H1 (cell line): Measurements from ENCODE around the gene RRAS2. TPM values are rescaled to one million over a fixed set of nuclear protein-coding genes. Genes with fewer than 3 reads are reported as not detected.

ENCODE experiments used
- ATF3 ChIP-seq: IDR thresholded peaks from 2 replicates; pipeline ENCODE4 v1.6.1; 2011; ENCODE audit warnings: low read depth, mild to moderate bottlenecking, low read length; ENCODE audit not compliant: insufficient read depth
- CBX8 ChIP-seq: fragments of 300-800, 300-1000 bp; sonication (generic); IDR thresholded peaks from 2 replicates; pipeline ENCODE4 v1.7.1; 2016; ENCODE audit warnings: low read depth, low read length, borderline replicate concordance
- CEBPB ChIP-seq: IDR thresholded peaks from 2 replicates; pipeline ENCODE4 v1.6.1; 2012; ENCODE audit warnings: low read depth, low read length
- CHD2 ChIP-seq: IDR thresholded peaks from 2 replicates; pipeline ENCODE4 v1.6.1; 2012; ENCODE audit warnings: low read length, improper control_type of control experiment
- EP300 ChIP-seq, 2 experiments: IDR thresholded peaks; 1 replicate in 1 of 2; 2 replicates in 1 of 2; pipeline ENCODE4 v1.6.1; 2011 to 2012; ENCODE audit warnings: low read depth in 2 of 2, low read length in 2 of 2, mild to moderate bottlenecking in 2 of 2, borderline replicate concordance in 1 of 2, inconsistent platforms in 1 of 2, moderate library complexity in 1 of 2
- KDM1A ChIP-seq: fragments of 200-600, 300-600 bp; sonication (generic); IDR thresholded peaks from 2 replicates; pipeline ENCODE4 v1.7.1; 2016; ENCODE audit warnings: mild to moderate bottlenecking, low read length, borderline replicate concordance
- RXRA ChIP-seq: IDR thresholded peaks from 2 replicates; pipeline ENCODE4 v1.6.1; 2011; ENCODE audit warnings: low read depth, mild to moderate bottlenecking, low read length, moderate library complexity; ENCODE audit not compliant: insufficient read depth
- SIN3A ChIP-seq, 2 experiments: IDR thresholded peaks in 1 of 2; conservative IDR thresholded peaks in 1 of 2; 2 replicates each; pipeline ENCODE4 v1.6.1; 2011 to 2012; ENCODE audit warnings: low read length in 2 of 2, improper control_type of control experiment in 1 of 2, low read depth in 1 of 2, mild to moderate bottlenecking in 1 of 2
- YY1 ChIP-seq: IDR thresholded peaks from 2 replicates; pipeline ENCODE4 v1.6.1; 2011; ENCODE audit warnings: low read depth, mild to moderate bottlenecking, low read length
- polyA plus RNA-seq, 7 experiments: library from polyadenylated mRNA; depleted of rRNA in 3 of 7; stranded (reverse) in 5 of 7; unstranded in 2 of 7; fragments of >200 nt in 5 of 7; fragments of 200-250 nt in 2 of 7; gene quantifications; 1 replicate in 5 of 7; 2 replicates in 1 of 7; 4 replicates in 1 of 7; pipeline versions ENCODE4 v1.2.1 to v1.2.3, GENCODE V29; 2011 to 2013; ENCODE audit warnings: missing spikeins in 2 of 7, mixed read lengths in 2 of 7
- total RNA-seq: library from RNA; stranded (reverse); fragmentation: NEBNext Ultra II Directional; extraction: Animal tissue kit (Norgen Biotek cat#: 25700); gene quantifications from 2 replicates; pipeline ENCODE4 v1.2.1, GENCODE V29; 2021
- TF ChIP-seq, protein P1 (sequence below): IDR thresholded peaks from 2 replicates; pipeline ENCODE4 v1.6.1; 2012; ENCODE audit warnings: inconsistent platforms
- TF ChIP-seq, protein P2 (sequence below): fragments of 300-600 bp; sonication (generic); IDR thresholded peaks from 2 replicates; pipeline ENCODE4 v1.7.1; 2012; ENCODE audit warnings: low read length, moderate library complexity, mild to moderate bottlenecking, inconsistent platforms; ENCODE audit not compliant: insufficient replicate concordance

The RRAS2 gene
- total and polyA plus RNA-seq, 2 of the 8 experiments (the other 6 are each of a cell fraction or from before 2014, with no cell fraction given) = 72.3 to 234 TPM

DNA sequence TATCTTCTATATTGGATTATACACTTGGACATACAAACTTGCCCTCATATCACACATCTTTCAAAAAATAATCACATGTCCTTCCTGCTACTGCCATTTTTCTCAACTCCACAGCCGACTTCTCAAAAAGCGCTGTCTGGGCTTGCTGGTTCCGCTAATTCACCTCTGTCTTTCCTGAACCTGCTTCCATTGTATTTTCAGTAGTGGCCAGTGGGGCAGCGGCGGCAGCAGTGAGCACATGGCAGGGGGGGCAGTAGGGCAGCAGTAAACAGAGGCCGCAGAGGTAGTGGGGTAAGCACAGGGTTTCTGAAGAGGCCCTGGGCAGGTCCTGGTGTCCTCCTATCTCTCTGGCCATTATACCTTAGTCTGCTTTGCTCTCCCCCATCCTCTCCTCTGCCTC, 126.3 kb downstream of the RRAS2 start (continued):
- no peak for TF ChIP-seq ATF3
- no peak for TF ChIP-seq SIN3A (conservative IDR thresholded peaks at IDR 0.05 in 1 of 2, IDR thresholded peaks at IDR 0.05 in 1 of 2; ENCODE audit: low read depth in 1 of 2, low read length in 2 of 2)
- no peak for TF ChIP-seq KDM1A
- TF ChIP-seq, protein P1, sequence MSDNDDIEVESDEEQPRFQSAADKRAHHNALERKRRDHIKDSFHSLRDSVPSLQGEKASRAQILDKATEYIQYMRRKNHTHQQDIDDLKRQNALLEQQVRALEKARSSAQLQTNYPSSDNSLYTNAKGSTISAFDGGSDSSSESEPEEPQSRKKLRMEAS = peak; percentile 81
- peak; percentile 44; the same call in 1 of the 2 replicates for TF ChIP-seq YY1
- TF ChIP-seq CBX8 = no peak
- TF ChIP-seq EP300 (IDR thresholded peaks at IDR 0.05; ENCODE audit: borderline replicate concordance in 1 of 2, low read depth in 2 of 2, low read length in 2 of 2) = no peak
- TF ChIP-seq RXRA = no peak
- TF ChIP-seq CHD2 = no peak
- no peak for TF ChIP-seq CEBPB
- TF ChIP-seq, protein P2, sequence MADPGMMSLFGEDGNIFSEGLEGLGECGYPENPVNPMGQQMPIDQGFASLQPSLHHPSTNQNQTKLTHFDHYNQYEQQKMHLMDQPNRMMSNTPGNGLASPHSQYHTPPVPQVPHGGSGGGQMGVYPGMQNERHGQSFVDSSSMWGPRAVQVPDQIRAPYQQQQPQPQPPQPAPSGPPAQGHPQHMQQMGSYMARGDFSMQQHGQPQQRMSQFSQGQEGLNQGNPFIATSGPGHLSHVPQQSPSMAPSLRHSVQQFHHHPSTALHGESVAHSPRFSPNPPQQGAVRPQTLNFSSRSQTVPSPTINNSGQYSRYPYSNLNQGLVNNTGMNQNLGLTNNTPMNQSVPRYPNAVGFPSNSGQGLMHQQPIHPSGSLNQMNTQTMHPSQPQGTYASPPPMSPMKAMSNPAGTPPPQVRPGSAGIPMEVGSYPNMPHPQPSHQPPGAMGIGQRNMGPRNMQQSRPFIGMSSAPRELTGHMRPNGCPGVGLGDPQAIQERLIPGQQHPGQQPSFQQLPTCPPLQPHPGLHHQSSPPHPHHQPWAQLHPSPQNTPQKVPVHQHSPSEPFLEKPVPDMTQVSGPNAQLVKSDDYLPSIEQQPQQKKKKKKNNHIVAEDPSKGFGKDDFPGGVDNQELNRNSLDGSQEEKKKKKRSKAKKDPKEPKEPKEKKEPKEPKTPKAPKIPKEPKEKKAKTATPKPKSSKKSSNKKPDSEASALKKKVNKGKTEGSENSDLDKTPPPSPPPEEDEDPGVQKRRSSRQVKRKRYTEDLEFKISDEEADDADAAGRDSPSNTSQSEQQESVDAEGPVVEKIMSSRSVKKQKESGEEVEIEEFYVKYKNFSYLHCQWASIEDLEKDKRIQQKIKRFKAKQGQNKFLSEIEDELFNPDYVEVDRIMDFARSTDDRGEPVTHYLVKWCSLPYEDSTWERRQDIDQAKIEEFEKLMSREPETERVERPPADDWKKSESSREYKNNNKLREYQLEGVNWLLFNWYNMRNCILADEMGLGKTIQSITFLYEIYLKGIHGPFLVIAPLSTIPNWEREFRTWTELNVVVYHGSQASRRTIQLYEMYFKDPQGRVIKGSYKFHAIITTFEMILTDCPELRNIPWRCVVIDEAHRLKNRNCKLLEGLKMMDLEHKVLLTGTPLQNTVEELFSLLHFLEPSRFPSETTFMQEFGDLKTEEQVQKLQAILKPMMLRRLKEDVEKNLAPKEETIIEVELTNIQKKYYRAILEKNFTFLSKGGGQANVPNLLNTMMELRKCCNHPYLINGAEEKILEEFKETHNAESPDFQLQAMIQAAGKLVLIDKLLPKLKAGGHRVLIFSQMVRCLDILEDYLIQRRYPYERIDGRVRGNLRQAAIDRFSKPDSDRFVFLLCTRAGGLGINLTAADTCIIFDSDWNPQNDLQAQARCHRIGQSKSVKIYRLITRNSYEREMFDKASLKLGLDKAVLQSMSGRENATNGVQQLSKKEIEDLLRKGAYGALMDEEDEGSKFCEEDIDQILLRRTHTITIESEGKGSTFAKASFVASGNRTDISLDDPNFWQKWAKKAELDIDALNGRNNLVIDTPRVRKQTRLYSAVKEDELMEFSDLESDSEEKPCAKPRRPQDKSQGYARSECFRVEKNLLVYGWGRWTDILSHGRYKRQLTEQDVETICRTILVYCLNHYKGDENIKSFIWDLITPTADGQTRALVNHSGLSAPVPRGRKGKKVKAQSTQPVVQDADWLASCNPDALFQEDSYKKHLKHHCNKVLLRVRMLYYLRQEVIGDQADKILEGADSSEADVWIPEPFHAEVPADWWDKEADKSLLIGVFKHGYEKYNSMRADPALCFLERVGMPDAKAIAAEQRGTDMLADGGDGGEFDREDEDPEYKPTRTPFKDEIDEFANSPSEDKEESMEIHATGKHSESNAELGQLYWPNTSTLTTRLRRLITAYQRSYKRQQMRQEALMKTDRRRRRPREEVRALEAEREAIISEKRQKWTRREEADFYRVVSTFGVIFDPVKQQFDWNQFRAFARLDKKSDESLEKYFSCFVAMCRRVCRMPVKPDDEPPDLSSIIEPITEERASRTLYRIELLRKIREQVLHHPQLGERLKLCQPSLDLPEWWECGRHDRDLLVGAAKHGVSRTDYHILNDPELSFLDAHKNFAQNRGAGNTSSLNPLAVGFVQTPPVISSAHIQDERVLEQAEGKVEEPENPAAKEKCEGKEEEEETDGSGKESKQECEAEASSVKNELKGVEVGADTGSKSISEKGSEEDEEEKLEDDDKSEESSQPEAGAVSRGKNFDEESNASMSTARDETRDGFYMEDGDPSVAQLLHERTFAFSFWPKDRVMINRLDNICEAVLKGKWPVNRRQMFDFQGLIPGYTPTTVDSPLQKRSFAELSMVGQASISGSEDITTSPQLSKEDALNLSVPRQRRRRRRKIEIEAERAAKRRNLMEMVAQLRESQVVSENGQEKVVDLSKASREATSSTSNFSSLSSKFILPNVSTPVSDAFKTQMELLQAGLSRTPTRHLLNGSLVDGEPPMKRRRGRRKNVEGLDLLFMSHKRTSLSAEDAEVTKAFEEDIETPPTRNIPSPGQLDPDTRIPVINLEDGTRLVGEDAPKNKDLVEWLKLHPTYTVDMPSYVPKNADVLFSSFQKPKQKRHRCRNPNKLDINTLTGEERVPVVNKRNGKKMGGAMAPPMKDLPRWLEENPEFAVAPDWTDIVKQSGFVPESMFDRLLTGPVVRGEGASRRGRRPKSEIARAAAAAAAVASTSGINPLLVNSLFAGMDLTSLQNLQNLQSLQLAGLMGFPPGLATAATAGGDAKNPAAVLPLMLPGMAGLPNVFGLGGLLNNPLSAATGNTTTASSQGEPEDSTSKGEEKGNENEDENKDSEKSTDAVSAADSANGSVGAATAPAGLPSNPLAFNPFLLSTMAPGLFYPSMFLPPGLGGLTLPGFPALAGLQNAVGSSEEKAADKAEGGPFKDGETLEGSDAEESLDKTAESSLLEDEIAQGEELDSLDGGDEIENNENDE = no peak
